GM12878 (cell line): Measurements from ENCODE around the gene MEIOSIN. TPM values are rescaled to one million over a fixed set of nuclear protein-coding genes. Genes with fewer than 3 reads are reported as not detected.

Experiments
- ATAC-seq: fragments of 200-7000 bp; cut with Tn5 transposase; 3 replicates; pipeline ENCODE4 v1.9.1; 2020; ENCODE audit warnings: mild to moderate bottlenecking, moderate library complexity
- BruUV-seq: library from RNA; stranded (reverse); fragments of 400-500 nt; replicated peaks from 2 replicates; lab custom pipeline; 2021; lab: Mats Ljungman, UMichigan
- CTCF ChIA-PET: fragments of 300-600 bp; sonication (Branson Sonifier 250); formaldehyde crosslinking; extraction: SDS; loops from one replicate; lab custom pipeline; 2021; ENCODE audit warnings: inconsistent platforms; lab: Yijun Ruan, JAX
- POLR2A ChIA-PET: fragments of 350-600 bp; formaldehyde crosslinking; extraction: SDS; loops from one replicate; lab custom pipeline; 2021; ENCODE audit warnings: inconsistent platforms; lab: Charles Lee
- RAD21 ChIA-PET: fragments of 300-600 bp; sonication (Branson Sonifier 250); formaldehyde crosslinking; loops from one replicate; lab custom pipeline; 2023; ENCODE audit warnings: antibody characterized with exemption; ENCODE audit not compliant: unreplicated experiment; lab: Charles Lee
- SMC1A ChIA-PET: fragments of 300-600 bp; sonication (Branson Sonifier 250); formaldehyde crosslinking; loops from one replicate; lab custom pipeline; 2023; ENCODE audit not compliant: unreplicated experiment, uncharacterized antibody; lab: Charles Lee
- DNase-seq: peaks from one replicate; pipeline ENCODE4 v3.0.0-alpha.2; 2011; ENCODE audit warnings: low read depth, low spot score
- FAIRE-seq: peaks from 3 replicates; lab custom pipeline; 2011; peaks lifted over from hg19 to GRCh38; lab: Jason Lieb, UNC
- H2AFZ ChIP-seq: 2 replicates; pipeline ENCODE4 v1.6.0; 2011; ENCODE audit warnings: low read depth, low read length, control low read depth; ENCODE audit not compliant: control insufficient read depth
- H3K27ac ChIP-seq: 2 replicates; pipeline ENCODE4 v1.5.1; 2011; ENCODE audit warnings: control low read depth; ENCODE audit not compliant: control insufficient read depth, insufficient read depth
- H3K27me3 ChIP-seq, 2 experiments: replicated peaks in 1 of 2; 2 replicates each; pipeline versions ENCODE4 v1.6.0 to v1.6.1; 2011; ENCODE audit warnings: low read length in 1 of 2; ENCODE audit not compliant: control insufficient read depth in 2 of 2, insufficient read depth in 2 of 2
- H3K36me3 ChIP-seq, 2 experiments: 2 replicates each; pipeline ENCODE4 v1.5.1; 2011; ENCODE audit warnings: low read length in 1 of 2; ENCODE audit not compliant: control insufficient read depth in 2 of 2, insufficient read depth in 2 of 2
- H3K4me1 ChIP-seq: 2 replicates; pipeline ENCODE4 v1.6.1; 2011; ENCODE audit warnings: mild to moderate bottlenecking, low read length, moderate library complexity, mixed read lengths; ENCODE audit not compliant: control insufficient read depth, insufficient read depth
- H3K4me2 ChIP-seq: 2 replicates; pipeline ENCODE4 v1.6.0; 2011; ENCODE audit warnings: control low read depth; ENCODE audit not compliant: control insufficient read depth, insufficient read depth
- H3K4me3 ChIP-seq: fragments of 200-600 bp; sonication (generic); 2 replicates; pipeline ENCODE4 v1.5.1; 2016
- H3K79me2 ChIP-seq: 2 replicates; pipeline ENCODE4 v1.6.0; 2011; ENCODE audit warnings: low read length; ENCODE audit not compliant: control insufficient read depth, insufficient read depth
- H3K9ac ChIP-seq: 2 replicates; pipeline ENCODE4 v1.8.0; 2011; ENCODE audit warnings: low read length, control low read depth, mixed read lengths; ENCODE audit not compliant: control insufficient read depth, insufficient read depth
- H3K9me3 ChIP-seq: replicated peaks from 3 replicates; pipeline ENCODE4 v1.5.1; 2011; ENCODE audit warnings: mild to moderate bottlenecking, low read length; ENCODE audit not compliant: control insufficient read depth, insufficient read depth
- H4K20me1 ChIP-seq: 2 replicates; pipeline ENCODE4 v1.6.0; 2011; ENCODE audit not compliant: control insufficient read depth, insufficient read depth
- BACH1 ChIP-seq: fragments of 450-650 bp; IDR thresholded peaks from 2 replicates; pipeline ENCODE4 v1.6.1; 2017; ENCODE audit warnings: mild to moderate bottlenecking, borderline replicate concordance
- CEBPB ChIP-seq, 2 experiments: fragments of 150-350 bp in 1 of 2; IDR thresholded peaks; 2 replicates each; pipeline ENCODE4 v1.6.1; 2012 to 2014; ENCODE audit warnings: low read depth in 2 of 2, low read length in 2 of 2, borderline replicate concordance in 1 of 2, inconsistent platforms in 1 of 2
- CHD2 ChIP-seq: IDR thresholded peaks from 2 replicates; pipeline ENCODE4 v1.6.1; 2011; ENCODE audit warnings: low read depth, low read length, improper control_type of control experiment, borderline replicate concordance
- HDGF ChIP-seq: fragments of 450-650 bp; IDR thresholded peaks from 2 replicates; pipeline ENCODE4 v1.6.1; 2016; ENCODE audit warnings: antibody characterized with exemption
- RCOR1 ChIP-seq: conservative IDR thresholded peaks from 2 replicates; pipeline ENCODE4 v1.6.1; 2012; ENCODE audit warnings: low read depth, low read length, improper control_type of control experiment
- SMAD1 ChIP-seq: fragments of 450-650 bp; IDR thresholded peaks from 2 replicates; pipeline ENCODE4 v1.6.1; 2018; ENCODE audit warnings: mild to moderate bottlenecking, low read depth; ENCODE audit not compliant: partially characterized antibody
- SPI1 ChIP-seq: IDR thresholded peaks from 2 replicates; pipeline ENCODE4 v1.6.1; 2011; ENCODE audit warnings: low read depth, mild to moderate bottlenecking, low read length, moderate library complexity, borderline replicate concordance; ENCODE audit not compliant: insufficient read depth
- TCF7 ChIP-seq: IDR thresholded peaks from 2 replicates; pipeline ENCODE4 v1.6.1; 2014; ENCODE audit warnings: antibody characterized with exemption, borderline replicate concordance
- ZNF24 ChIP-seq: fragments of 450-650 bp; IDR thresholded peaks from 2 replicates; pipeline ENCODE4 v1.6.1; 2017; ENCODE audit warnings: antibody characterized with exemption, mild to moderate bottlenecking
- ZNF274 ChIP-seq: IDR thresholded peaks from one replicate; pipeline ENCODE4 v1.8.0; 2011; ENCODE audit not compliant: insufficient read length, insufficient read depth
- WGBS: methylation state at CpG from one replicate; pipeline ENCODE4 v1.1.6; 2016; ENCODE audit warnings: low lambda C conversion rate; ENCODE audit not compliant: insufficient replicate concordance, insufficient coverage; ENCODE audit errors: missing lambda C conversion rate; 5-methylcytosine and 5-hydroxymethylcytosine counted together
- in situ Hi-C: fragments of 300-500 bp; cut with MboI; formaldehyde crosslinking; loops from 9 replicates; pipeline ENCODE4 v1.14.3; 2018; ENCODE audit warnings: mixed read lengths
- intact Hi-C: fragments of 100-400 bp; cut with micrococcal nuclease; formaldehyde crosslinking; loops from one replicate; pipeline ENCODE4 v1.14.2; 2022; ENCODE audit not compliant: unreplicated experiment
- polyA plus RNA-seq, 11 experiments: library from polyadenylated mRNA; depleted of rRNA in 4 of 11; unstranded in 6 of 11; stranded (reverse) in 5 of 11; fragments of >200 nt; fragmentation: Nextera tagmentation in 4 of 11; fragmentation: Illumina TruSeq in 1 of 11; extraction: Ambion mirVana in 4 of 11; extraction: Trizol in 1 of 11; gene quantifications; 1 replicate in 1 of 11; 2 replicates in 10 of 11; pipeline versions ENCODE4 v1.2.1 to v1.2.3, GENCODE V29; 2011 to 2016; ENCODE audit warnings: inconsistent platforms in 2 of 11, missing spikeins in 2 of 11, low read depth in 1 of 11
- total RNA-seq, 4 experiments: library from RNA; depleted of rRNA in 3 of 4; stranded (reverse); fragments of >200 nt in 3 of 4; fragmentation: Illumina TruSeq in 1 of 4; extraction: Trizol in 1 of 4; gene quantifications; 2 replicates each; pipeline versions ENCODE4 v1.2.1 to v1.2.3, GENCODE V29; 2013 to 2021
- TF ChIP-seq, protein P1 (sequence below): IDR thresholded peaks from 2 replicates; pipeline ENCODE4 v1.6.1; 2012; ENCODE audit warnings: improper control_type of control experiment, low read depth, low read length; ENCODE audit not compliant: insufficient replicate concordance
- TF ChIP-seq, protein P2 (sequence below): IDR thresholded peaks from 2 replicates; pipeline ENCODE4 v1.6.1; 2012; ENCODE audit warnings: mild to moderate bottlenecking, low read depth, low read length
- TF ChIP-seq, protein P3 (sequence below): IDR thresholded peaks from 2 replicates; pipeline ENCODE4 v1.6.1; 2012; ENCODE audit warnings: low read depth, low read length, improper control_type of control experiment

Gene MEIOSIN
- total and polyA plus RNA-seq, 10 of the 15 experiments (the other 5 are each of a cell fraction or from before 2014, with no cell fraction given) = 0.05 to 0.66 (median 0.14) TPM; not detected in 4

DNA sequence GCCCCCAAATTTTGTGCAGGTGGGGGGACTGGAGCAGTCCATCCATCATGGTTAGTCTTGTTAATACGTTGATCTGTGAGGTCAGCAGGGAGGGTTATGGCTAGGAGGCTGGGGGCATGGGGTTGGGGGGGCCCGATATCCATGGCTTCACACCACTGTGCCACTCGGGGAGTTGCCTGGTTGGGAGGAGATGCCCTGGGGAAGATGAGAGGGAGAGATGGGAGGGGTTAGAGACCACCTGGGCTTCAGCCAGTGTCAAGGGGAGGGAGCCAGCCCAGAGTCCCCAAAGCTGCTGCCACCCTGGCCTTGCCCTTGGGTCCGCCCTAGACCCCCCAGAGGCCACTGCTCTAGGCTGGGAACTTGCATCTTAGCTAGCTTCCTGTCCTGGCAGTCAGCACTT, 50.9 kb downstream of the MEIOSIN start:
- FAIRE-seq (no peak), DNase-seq (no peak), ATAC-seq (no peak)
- no peak overlapping the region for H3K9ac ChIP-seq
- no peak overlapping the region for H3K4me2 ChIP-seq
- H3K27me3 ChIP-seq = no peaks in the 10 kb centered on the region
- no peak overlapping the region for H2AFZ ChIP-seq
- ChIA-PET SMC1A (no interaction called here), CTCF (no interaction called here), RAD21 (no interaction called here), POLR2A (interaction anchor here (0.5 kb wide), 1 partner anchor 33 kb away, joined by 4 read pairs; no protein-coding TSS in a partner anchor)
- H3K27ac ChIP-seq = no peak overlapping the region
- H3K9me3 ChIP-seq = no peaks in the 10 kb centered on the region
- BruUV-seq = no TSS peak
- no peaks in the 10 kb centered on the region for H3K79me2 ChIP-seq
- peaks cover 2 to 7% of the 10 kb centered on the region in 2 experiments; a peak in 3 of 4 replicates for H3K36me3 ChIP-seq
- WGBS = 85% methylated on average over 4 of the region's 4 CpGs
- H3K4me3 ChIP-seq = no peak overlapping the region
- no peaks in the 10 kb centered on the region for H4K20me1 ChIP-seq
- TF ChIP-seq BACH1 (no peak), SMAD1 (no peak), TCF7 (no peak), HDGF (no peak), ZNF274 (no peak), SPI1 (no peak), ZNF24 (no peak), RCOR1 (no peak), CEBPB (IDR thresholded peaks at IDR 0.05; ENCODE audit: borderline replicate concordance in 1 of 2, low read depth in 2 of 2, low read length in 2 of 2) (no peak), CHD2 (no peak)
- TF ChIP-seq, protein P1, sequence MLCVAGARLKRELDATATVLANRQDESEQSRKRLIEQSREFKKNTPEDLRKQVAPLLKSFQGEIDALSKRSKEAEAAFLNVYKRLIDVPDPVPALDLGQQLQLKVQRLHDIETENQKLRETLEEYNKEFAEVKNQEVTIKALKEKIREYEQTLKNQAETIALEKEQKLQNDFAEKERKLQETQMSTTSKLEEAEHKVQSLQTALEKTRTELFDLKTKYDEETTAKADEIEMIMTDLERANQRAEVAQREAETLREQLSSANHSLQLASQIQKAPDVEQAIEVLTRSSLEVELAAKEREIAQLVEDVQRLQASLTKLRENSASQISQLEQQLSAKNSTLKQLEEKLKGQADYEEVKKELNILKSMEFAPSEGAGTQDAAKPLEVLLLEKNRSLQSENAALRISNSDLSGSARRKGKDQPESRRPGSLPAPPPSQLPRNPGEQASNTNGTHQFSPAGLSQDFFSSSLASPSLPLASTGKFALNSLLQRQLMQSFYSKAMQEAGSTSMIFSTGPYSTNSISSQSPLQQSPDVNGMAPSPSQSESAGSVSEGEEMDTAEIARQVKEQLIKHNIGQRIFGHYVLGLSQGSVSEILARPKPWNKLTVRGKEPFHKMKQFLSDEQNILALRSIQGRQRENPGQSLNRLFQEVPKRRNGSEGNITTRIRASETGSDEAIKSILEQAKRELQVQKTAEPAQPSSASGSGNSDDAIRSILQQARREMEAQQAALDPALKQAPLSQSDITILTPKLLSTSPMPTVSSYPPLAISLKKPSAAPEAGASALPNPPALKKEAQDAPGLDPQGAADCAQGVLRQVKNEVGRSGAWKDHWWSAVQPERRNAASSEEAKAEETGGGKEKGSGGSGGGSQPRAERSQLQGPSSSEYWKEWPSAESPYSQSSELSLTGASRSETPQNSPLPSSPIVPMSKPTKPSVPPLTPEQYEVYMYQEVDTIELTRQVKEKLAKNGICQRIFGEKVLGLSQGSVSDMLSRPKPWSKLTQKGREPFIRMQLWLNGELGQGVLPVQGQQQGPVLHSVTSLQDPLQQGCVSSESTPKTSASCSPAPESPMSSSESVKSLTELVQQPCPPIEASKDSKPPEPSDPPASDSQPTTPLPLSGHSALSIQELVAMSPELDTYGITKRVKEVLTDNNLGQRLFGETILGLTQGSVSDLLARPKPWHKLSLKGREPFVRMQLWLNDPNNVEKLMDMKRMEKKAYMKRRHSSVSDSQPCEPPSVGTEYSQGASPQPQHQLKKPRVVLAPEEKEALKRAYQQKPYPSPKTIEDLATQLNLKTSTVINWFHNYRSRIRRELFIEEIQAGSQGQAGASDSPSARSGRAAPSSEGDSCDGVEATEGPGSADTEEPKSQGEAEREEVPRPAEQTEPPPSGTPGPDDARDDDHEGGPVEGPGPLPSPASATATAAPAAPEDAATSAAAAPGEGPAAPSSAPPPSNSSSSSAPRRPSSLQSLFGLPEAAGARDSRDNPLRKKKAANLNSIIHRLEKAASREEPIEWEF = no peak
- TF ChIP-seq, protein P2, sequence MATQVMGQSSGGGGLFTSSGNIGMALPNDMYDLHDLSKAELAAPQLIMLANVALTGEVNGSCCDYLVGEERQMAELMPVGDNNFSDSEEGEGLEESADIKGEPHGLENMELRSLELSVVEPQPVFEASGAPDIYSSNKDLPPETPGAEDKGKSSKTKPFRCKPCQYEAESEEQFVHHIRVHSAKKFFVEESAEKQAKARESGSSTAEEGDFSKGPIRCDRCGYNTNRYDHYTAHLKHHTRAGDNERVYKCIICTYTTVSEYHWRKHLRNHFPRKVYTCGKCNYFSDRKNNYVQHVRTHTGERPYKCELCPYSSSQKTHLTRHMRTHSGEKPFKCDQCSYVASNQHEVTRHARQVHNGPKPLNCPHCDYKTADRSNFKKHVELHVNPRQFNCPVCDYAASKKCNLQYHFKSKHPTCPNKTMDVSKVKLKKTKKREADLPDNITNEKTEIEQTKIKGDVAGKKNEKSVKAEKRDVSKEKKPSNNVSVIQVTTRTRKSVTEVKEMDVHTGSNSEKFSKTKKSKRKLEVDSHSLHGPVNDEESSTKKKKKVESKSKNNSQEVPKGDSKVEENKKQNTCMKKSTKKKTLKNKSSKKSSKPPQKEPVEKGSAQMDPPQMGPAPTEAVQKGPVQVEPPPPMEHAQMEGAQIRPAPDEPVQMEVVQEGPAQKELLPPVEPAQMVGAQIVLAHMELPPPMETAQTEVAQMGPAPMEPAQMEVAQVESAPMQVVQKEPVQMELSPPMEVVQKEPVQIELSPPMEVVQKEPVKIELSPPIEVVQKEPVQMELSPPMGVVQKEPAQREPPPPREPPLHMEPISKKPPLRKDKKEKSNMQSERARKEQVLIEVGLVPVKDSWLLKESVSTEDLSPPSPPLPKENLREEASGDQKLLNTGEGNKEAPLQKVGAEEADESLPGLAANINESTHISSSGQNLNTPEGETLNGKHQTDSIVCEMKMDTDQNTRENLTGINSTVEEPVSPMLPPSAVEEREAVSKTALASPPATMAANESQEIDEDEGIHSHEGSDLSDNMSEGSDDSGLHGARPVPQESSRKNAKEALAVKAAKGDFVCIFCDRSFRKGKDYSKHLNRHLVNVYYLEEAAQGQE = no peak
- TF ChIP-seq, protein P3, sequence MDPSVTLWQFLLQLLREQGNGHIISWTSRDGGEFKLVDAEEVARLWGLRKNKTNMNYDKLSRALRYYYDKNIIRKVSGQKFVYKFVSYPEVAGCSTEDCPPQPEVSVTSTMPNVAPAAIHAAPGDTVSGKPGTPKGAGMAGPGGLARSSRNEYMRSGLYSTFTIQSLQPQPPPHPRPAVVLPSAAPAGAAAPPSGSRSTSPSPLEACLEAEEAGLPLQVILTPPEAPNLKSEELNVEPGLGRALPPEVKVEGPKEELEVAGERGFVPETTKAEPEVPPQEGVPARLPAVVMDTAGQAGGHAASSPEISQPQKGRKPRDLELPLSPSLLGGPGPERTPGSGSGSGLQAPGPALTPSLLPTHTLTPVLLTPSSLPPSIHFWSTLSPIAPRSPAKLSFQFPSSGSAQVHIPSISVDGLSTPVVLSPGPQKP = no peak
- intact Hi-C loops = no loop called here
- peaks cover 6% of the 10 kb centered on the region for H3K4me1 ChIP-seq
- in situ Hi-C loops = no loop called here
